ENCODE results near the gene AP3B1. TPM values are rescaled to one million over a fixed set of nuclear protein-coding genes. Genes with fewer than 3 reads are reported as not detected.
A peak's percentile ranks its signal among the peaks of the same experiment; 100 is the strongest.

Gene AP3B1
- total RNA-seq, 6 experiments from 2014 or later, result 11.4 to 17.9 (median 12.9) TPM

DNA sequence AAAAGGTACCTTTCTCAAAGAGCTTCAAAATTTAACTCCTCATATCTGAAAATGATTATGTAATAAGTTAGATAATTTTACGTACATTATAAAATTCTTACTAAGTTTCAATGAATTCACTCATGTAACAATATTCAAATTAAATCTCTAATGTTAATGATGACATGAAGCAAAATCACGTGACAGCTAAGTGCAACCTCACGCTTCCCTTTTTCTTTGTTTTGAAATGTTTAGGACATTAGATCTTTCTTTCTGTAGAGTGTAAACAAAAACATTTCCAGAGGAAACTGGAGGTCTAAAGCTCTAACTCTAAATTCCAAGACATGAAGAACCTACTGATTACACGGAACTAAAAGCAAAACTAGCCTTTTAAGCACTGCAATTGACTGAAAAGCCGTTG lies 291.0 kb downstream of the AP3B1 start:
- H3K4me3 ChIP-seq, result no peak overlapping the region
- H3K27ac ChIP-seq, result no peak overlapping the region
- TF ChIP-seq, protein P1, sequence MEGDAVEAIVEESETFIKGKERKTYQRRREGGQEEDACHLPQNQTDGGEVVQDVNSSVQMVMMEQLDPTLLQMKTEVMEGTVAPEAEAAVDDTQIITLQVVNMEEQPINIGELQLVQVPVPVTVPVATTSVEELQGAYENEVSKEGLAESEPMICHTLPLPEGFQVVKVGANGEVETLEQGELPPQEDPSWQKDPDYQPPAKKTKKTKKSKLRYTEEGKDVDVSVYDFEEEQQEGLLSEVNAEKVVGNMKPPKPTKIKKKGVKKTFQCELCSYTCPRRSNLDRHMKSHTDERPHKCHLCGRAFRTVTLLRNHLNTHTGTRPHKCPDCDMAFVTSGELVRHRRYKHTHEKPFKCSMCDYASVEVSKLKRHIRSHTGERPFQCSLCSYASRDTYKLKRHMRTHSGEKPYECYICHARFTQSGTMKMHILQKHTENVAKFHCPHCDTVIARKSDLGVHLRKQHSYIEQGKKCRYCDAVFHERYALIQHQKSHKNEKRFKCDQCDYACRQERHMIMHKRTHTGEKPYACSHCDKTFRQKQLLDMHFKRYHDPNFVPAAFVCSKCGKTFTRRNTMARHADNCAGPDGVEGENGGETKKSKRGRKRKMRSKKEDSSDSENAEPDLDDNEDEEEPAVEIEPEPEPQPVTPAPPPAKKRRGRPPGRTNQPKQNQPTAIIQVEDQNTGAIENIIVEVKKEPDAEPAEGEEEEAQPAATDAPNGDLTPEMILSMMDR (IDR thresholded peaks at IDR 0.05), result no peak
- TF ChIP-seq POLR2A (IDR thresholded peaks at IDR 0.05), result no peak
- H3K9me3 ChIP-seq, result no peaks in the 10 kb centered on the region
- no peaks in the 10 kb centered on the region for H3K27me3 ChIP-seq
- H3K36me3 ChIP-seq, result no peaks in the 10 kb centered on the region
- WGBS (ENCODE audit: insufficient coverage, low coverage, low lambda C conversion rate, missing lambda C conversion rate), result 74% methylated on average over 5 of the region's 5 CpGs
- ATAC-seq (no peak), DNase-seq (no peak)
- H3K4me1 ChIP-seq, result peaks cover 0 to 14% (median 4%) of the 10 kb centered on the region in 4 donors
- intact Hi-C loops (cut with DNase I), result loop anchor here in 1 of 2 donors (10.0 kb wide), 1 partner anchor 359 kb away; no protein-coding TSS in a partner anchor

DNA sequence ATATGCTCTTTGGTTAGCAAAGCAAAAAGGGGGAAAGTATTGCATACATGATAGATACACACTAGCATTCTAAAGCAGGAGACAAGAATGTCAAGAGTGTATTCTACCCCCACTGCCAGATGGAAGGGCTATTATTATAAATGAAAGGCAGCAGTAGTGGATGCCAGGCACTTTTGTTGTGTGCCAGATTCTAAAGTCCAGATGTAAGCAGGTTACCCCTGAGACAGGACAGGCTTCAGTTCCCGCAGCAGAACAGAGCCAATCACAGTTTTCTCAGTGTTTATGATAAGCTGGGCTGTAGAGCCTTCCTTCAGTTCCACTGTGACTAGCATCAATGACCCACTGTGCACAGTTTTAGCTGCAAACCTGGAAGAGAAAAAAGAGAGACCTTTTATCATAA lies 291.8 kb downstream of the AP3B1 start:
- H3K4me1 ChIP-seq, result peaks cover 0 to 14% (median 4%) of the 10 kb centered on the region in 4 donors
- WGBS (ENCODE audit: insufficient coverage, low coverage, low lambda C conversion rate, missing lambda C conversion rate), result 25% methylated on average over 1 of the region's 1 CpG
- H3K27ac ChIP-seq, result no peak overlapping the region
- no peaks in the 10 kb centered on the region for H3K27me3 ChIP-seq
- no peaks in the 10 kb centered on the region for H3K36me3 ChIP-seq
- no peak overlapping the region for H3K4me3 ChIP-seq
- no peak for TF ChIP-seq POLR2A (IDR thresholded peaks at IDR 0.05)
- TF ChIP-seq, protein P1 (IDR thresholded peaks at IDR 0.05), result no peak
- intact Hi-C loops (cut with DNase I), result loop anchor here in 1 of 2 donors (10.0 kb wide), 1 partner anchor 358 kb away; no protein-coding TSS in a partner anchor
- H3K9me3 ChIP-seq, result no peaks in the 10 kb centered on the region
- ATAC-seq (peak; percentile 68 to 77 (median 73)), DNase-seq (no peak)

DNA sequence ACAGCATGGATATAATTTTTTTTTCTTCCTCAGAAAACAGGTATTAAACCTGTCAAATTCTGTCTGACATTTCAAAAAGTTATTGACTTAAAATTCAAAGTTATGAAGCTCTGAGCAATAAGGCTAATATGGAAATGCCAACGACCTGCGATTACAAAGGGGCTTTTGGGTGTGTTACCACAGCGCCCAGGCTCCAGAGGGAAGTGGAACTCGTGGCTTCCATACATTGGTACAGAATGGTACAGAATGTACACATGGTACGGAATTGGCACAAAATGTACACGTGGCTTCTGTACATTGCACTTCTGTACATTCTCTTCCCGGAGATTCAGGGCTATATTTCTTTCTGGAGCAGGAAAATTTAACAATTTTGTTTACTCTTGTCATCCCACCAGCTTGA lies 293.3 kb downstream of the AP3B1 start:
- Histone ChIP-seq H3K27me3 (no peaks in the 10 kb centered on the region), H3K36me3 (no peaks in the 10 kb centered on the region), H3K27ac (no peak overlapping the region), H3K9me3 (no peaks in the 10 kb centered on the region), H3K4me3 (no peak overlapping the region), H3K4me1 (peaks cover 0 to 14% (median 4%) of the 10 kb centered on the region in 4 donors)
- TF ChIP-seq, protein P1 (IDR thresholded peaks at IDR 0.05), result no peak
- no peak for TF ChIP-seq POLR2A (IDR thresholded peaks at IDR 0.05)
- intact Hi-C loops (cut with DNase I), result loop anchor here in 1 of 2 donors (10.0 kb wide), 1 partner anchor 356 kb away; no protein-coding TSS in a partner anchor
- DNase-seq, result no peak
- ATAC-seq, result no peak
- 70% methylated on average over 7 of the region's 7 CpGs for WGBS (ENCODE audit: insufficient coverage, low coverage, low lambda C conversion rate, missing lambda C conversion rate)

DNA sequence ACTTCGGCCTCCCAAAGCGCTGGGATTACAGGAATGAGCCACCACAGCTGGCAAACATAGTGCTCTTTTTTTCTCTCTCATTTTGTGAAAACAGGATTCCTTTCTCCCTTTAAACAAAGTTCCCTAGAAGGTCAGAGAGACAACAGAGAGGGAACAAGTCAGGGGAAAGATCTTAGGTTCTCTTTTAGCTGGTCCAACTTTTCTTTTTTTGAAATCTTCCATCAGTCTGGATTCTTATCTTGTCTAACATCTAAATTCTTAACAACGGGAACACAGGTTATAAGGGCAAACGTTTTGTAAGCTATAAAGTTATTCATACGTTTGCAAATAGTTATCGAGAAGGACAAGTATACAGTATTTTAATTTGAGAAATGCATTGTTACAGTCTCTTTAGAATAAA lies 294.3 kb downstream of the AP3B1 start:
- Histone ChIP-seq H3K4me3 (no peak overlapping the region), H3K9me3 (no peaks in the 10 kb centered on the region), H3K27ac (no peak overlapping the region), H3K27me3 (no peaks in the 10 kb centered on the region), H3K36me3 (no peaks in the 10 kb centered on the region), H3K4me1 (peaks cover 0 to 14% (median 4%) of the 10 kb centered on the region in 4 donors)
- TF ChIP-seq, protein P1 (IDR thresholded peaks at IDR 0.05), result no peak
- no peak for TF ChIP-seq POLR2A (IDR thresholded peaks at IDR 0.05)
- no peak for ATAC-seq
- DNase-seq, result no peak
- 83% methylated on average over 6 of the region's 6 CpGs for WGBS (ENCODE audit: insufficient coverage, low coverage, low lambda C conversion rate, missing lambda C conversion rate)
- intact Hi-C loops (cut with DNase I), result loop anchor here in 1 of 2 donors (10.0 kb wide), 1 partner anchor 355 kb away; no protein-coding TSS in a partner anchor
